Measurements from ENCODE around the gene MUC22.
"Not testable (repeated sequence)": the region's sequence is repeated elsewhere in the genome, so short reads cannot be mapped to it uniquely, and the experiment has no call there.

The MUC22 gene

GRCh38 chr6:31010393-31011060, at the start of gene MUC22:
Gene MUC22, plus strand, starts transcription at chr6:31010474. Its CDS starts 233 bp downstream, at chr6:31010707.
- DNase-seq = peak; percentile 31 to 48

- DNase-seq = no peak
Measured at GRCh38 chr6:30960907-30961673, 49.2 kb upstream of the MUC22 start.

GRCh38 chr6:30962716-30963115, 47.6 kb upstream of the MUC22 start:
- no peak for DNase-seq

GRCh38 chr6:30963641-30964040, 46.6 kb upstream of the MUC22 start:
- DNase-seq = no peak

GRCh38 chr6:30964075-30964474, 46.2 kb upstream of the MUC22 start:
- peak; percentile 27 to 35 for DNase-seq

GRCh38 chr6:30965140-30965601, 45.1 kb upstream of the MUC22 start:
- peak in 1 of 2 experiments; percentile 23 for DNase-seq

GRCh38 chr6:30966154-30966553, 44.1 kb upstream of the MUC22 start:
- DNase-seq = no peak

GRCh38 chr6:30969171-30969570, 41.1 kb upstream of the MUC22 start:
- not testable (repeated sequence) for DNase-seq

GRCh38 chr6:30970946-30971345, 39.3 kb upstream of the MUC22 start:
- DNase-seq = no peak

GRCh38 chr6:30972816-30973215, 37.5 kb upstream of the MUC22 start:
- no peak for DNase-seq

GRCh38 chr6:30974490-30975252, 35.6 kb upstream of the MUC22 start:
- DNase-seq = no peak

- no peak for DNase-seq
Measured at GRCh38 chr6:30979141-30979540, 31.1 kb upstream of the MUC22 start.

- DNase-seq = no peak
Measured at GRCh38 chr6:30979690-30980089, 30.6 kb upstream of the MUC22 start.

GRCh38 chr6:30981942-30982772, 28.1 kb upstream of the MUC22 start:
- no peak for DNase-seq

GRCh38 chr6:30983439-30983838, 26.8 kb upstream of the MUC22 start, which contains the start of gene MUC21:
Gene MUC21, plus strand, starts transcription at chr6:30983718. Its CDS starts 241 bp downstream, at chr6:30983959.
- no peak for DNase-seq

- DNase-seq = no peak
Measured at GRCh38 chr6:30985490-30985889, 24.8 kb upstream of the MUC22 start.

GRCh38 chr6:30987304-30987703, 23.0 kb upstream of the MUC22 start:
- DNase-seq = no peak

- no peak for DNase-seq
Measured at GRCh38 chr6:30988209-30988825, 22.0 kb upstream of the MUC22 start.

GRCh38 chr6:30990422-30991086, 19.7 kb upstream of the MUC22 start:
- no peak for DNase-seq

- DNase-seq = no peak
Measured at GRCh38 chr6:30991891-30992290, 18.4 kb upstream of the MUC22 start.

GRCh38 chr6:30997301-30997700, 13.0 kb upstream of the MUC22 start:
- no peak for DNase-seq
